Nephron progenitor cell (in vitro differentiated cells): ENCODE measurements around the gene CDH16.
"Not testable (repeated sequence)": the region's sequence is repeated elsewhere in the genome, so short reads cannot be mapped to it uniquely, and the experiment has no call there.

Experiments used
- DNase-seq: peaks from one replicate; pipeline ENCODE4 v3.0.0; 2021
- H3K27ac Mint-ChIP-seq: 2 replicates; pipeline ENCODE4 v1.8.0; 2021; ENCODE audit warnings: mild to moderate bottlenecking, moderate library complexity, mixed read lengths
- H3K27me3 Mint-ChIP-seq: 2 replicates; pipeline ENCODE4 v1.8.0; 2021; ENCODE audit warnings: mild to moderate bottlenecking, low read depth, mixed read lengths; ENCODE audit not compliant: poor library complexity
- H3K36me3 Mint-ChIP-seq: 2 replicates; pipeline ENCODE4 v1.8.0; 2021; ENCODE audit warnings: low read depth, mixed read lengths
- H3K4me1 Mint-ChIP-seq: 2 replicates; pipeline ENCODE4 v1.8.0; 2021; ENCODE audit warnings: mixed read lengths
- H3K4me3 Mint-ChIP-seq: 2 replicates; pipeline ENCODE4 v1.8.0; 2021; ENCODE audit warnings: mild to moderate bottlenecking, moderate library complexity, mixed read lengths
- H3K9me3 Mint-ChIP-seq: 2 replicates; pipeline ENCODE4 v1.8.0; 2021; ENCODE audit warnings: mild to moderate bottlenecking, moderate library complexity, mixed read lengths
- TF ChIP-seq, protein P1 (sequence below): fragments of 200-600 bp; sonication (generic); IDR thresholded peaks from 2 replicates; pipeline ENCODE4 v1.5.0; 2021; ENCODE audit warnings: antibody characterized with exemption

The CDH16 gene

DNA sequence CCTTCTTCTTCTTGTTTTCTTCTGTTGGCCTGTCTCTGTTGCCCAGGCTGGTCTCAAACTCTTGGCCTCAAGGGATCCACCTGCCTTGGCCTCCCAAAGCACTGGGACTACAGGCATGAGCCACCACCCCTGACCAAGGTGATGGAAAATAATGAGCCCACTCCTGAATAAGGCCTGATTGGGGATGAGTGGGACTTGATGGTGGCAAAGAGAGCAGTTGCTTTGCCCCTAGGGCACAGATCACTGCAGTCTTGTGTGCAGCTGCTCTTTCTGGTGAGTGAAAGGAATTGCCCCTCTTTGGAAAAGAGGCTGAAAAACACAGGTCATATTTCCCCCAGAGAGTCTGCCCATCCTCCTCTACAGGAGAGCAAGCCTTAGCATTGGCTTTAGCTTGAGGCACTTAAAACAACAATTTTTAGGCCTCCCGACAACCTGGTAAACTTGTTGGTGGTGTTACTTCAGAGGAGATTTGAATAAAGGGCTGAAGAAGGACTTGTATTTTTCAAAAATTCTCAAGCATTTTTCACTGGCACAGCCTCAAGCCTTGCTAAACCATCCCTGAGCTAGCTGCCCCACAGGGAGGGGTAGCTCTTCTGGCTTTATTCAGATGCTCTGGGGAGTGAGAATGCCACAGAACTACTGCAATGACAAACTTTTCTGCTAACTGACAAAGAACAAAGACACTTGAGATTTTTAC is 44.5 kb downstream of the CDH16 start:
- Mint-ChIP-seq H3K4me1 (peaks cover 44% of the 10 kb centered on the region), H3K27ac (peak overlapping the region; percentile 42), H3K9me3 (no peaks in the 10 kb centered on the region), H3K4me3 (no peak overlapping the region), H3K36me3 (no peaks in the 10 kb centered on the region), H3K27me3 (peaks cover 20% of the 10 kb centered on the region)
- TF ChIP-seq, protein P1, sequence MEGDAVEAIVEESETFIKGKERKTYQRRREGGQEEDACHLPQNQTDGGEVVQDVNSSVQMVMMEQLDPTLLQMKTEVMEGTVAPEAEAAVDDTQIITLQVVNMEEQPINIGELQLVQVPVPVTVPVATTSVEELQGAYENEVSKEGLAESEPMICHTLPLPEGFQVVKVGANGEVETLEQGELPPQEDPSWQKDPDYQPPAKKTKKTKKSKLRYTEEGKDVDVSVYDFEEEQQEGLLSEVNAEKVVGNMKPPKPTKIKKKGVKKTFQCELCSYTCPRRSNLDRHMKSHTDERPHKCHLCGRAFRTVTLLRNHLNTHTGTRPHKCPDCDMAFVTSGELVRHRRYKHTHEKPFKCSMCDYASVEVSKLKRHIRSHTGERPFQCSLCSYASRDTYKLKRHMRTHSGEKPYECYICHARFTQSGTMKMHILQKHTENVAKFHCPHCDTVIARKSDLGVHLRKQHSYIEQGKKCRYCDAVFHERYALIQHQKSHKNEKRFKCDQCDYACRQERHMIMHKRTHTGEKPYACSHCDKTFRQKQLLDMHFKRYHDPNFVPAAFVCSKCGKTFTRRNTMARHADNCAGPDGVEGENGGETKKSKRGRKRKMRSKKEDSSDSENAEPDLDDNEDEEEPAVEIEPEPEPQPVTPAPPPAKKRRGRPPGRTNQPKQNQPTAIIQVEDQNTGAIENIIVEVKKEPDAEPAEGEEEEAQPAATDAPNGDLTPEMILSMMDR, result no peak
- no peak for DNase-seq

DNA sequence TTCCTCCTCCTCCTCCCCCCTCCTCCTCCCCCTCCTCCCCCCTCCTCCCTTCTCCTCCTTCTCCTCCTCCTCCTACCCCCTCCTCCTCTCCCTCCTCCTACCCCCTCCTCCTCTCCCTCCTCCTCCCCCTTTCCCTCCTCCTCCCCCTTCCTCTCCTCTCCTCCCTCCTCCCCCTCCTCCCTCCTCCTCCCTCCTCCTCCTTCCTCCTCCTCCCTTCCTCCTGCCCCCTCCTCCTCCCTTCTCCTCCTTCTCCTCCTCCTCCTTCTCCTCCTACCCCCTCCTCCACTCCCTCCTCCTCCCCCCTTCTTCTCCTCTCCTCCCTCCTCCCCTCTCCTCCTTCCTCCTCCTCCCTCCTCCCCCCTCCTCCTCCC is 45.0 kb downstream of the CDH16 start:
- Mint-ChIP-seq H3K27me3 (peaks cover 20% of the 10 kb centered on the region), H3K4me3 (no peak overlapping the region), H3K27ac (no peak overlapping the region), H3K9me3 (no peaks in the 10 kb centered on the region), H3K36me3 (no peaks in the 10 kb centered on the region), H3K4me1 (peaks cover 43% of the 10 kb centered on the region)
- DNase-seq, result no peak
- TF ChIP-seq, protein P1, result no peak

DNA sequence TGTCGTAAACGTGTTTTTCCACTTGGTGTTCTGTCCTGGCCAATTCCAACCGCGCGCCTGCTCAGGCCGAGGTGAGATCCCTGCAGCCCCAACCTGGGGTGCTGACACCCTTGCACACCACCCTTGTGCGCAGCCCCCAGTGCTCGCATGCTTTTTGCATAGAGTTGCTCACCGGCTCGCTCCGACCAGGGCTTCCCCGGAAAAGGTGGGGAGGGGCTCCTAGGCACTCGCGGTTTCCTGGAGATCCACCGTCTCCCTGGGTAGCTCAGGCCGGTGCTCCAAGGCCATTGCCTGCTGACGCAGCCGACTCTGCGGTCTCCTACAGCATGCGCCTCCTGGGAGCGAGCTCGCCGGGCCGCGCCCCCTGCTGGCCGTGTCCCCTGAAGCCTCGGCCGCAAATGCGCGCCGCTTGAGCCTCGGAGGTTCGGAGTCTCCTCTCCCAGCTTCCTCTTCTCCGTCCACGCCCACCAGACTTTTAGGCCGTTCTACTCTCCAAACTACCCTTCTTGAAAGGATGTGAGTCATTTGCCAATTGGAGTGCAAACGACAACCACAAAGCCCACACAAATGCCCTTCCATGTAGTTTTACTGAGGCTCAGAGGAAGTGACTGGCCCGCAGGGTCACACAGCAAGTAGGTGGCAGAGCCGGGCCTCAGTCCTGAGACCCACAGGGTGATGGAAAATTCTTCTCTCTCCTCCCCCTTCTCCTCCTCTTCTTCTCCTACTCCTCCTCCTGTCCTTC is 45.6 kb downstream of the CDH16 start:
- no peaks in the 10 kb centered on the region for H3K36me3 Mint-ChIP-seq
- TF ChIP-seq, protein P1, result peak; percentile 93
- no peaks in the 10 kb centered on the region for H3K9me3 Mint-ChIP-seq
- peak; percentile 94 for DNase-seq
- H3K27ac Mint-ChIP-seq, result no peak overlapping the region
- H3K4me1 Mint-ChIP-seq, result peaks cover 37% of the 10 kb centered on the region
- peaks cover 23% of the 10 kb centered on the region for H3K27me3 Mint-ChIP-seq
- H3K4me3 Mint-ChIP-seq, result peak overlapping the region; percentile 79

DNA sequence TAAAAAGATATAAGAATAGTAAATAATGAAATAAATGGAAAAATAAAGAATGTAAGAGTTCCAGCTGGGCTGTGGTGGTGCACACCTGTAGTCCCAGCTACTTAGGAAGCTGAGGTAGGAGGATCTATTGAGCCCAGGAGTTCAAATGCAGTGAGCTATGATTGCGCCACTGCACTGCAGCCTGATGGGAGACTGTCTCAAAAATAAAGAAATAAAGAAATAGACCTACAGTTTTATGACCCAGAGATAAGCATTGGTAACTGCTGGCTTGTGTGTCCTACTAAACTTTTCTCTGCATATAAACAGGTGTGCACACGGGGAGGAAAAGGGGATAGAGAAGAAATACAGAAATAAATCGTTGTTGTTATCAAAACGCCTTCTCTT is 46.1 kb downstream of the CDH16 start:
- TF ChIP-seq, protein P1, result no peak
- H3K4me3 Mint-ChIP-seq, result peak overlapping the region; percentile 79
- H3K27ac Mint-ChIP-seq, result no peak overlapping the region
- H3K36me3 Mint-ChIP-seq, result no peaks in the 10 kb centered on the region
- peaks cover 39% of the 10 kb centered on the region for H3K4me1 Mint-ChIP-seq
- no peak for DNase-seq
- peaks cover 27% of the 10 kb centered on the region for H3K27me3 Mint-ChIP-seq
- H3K9me3 Mint-ChIP-seq, result no peaks in the 10 kb centered on the region

DNA sequence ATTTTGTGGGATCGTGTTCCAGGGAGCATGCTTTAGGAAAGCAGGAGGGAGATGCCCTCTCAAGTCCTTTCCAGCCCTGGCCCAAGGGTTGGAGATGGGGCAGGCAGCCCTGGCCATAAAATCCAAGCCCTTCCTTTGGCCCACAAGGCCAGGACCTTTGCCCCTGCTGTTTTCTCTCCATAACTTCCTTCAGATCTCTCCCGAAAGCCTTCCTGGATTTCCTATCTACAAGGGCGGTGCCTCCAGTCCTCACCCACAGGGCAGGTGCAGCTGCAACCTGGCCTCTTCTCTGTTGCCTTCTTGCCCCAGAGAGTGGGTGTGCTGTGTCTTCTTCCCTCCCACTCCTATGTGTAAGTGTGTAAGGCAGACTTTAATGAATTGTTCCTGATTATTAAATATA is 46.8 kb downstream of the CDH16 start:
- Mint-ChIP-seq H3K4me1 (peaks cover 40% of the 10 kb centered on the region), H3K4me3 (no peak overlapping the region), H3K27ac (no peak overlapping the region), H3K36me3 (no peaks in the 10 kb centered on the region), H3K27me3 (peaks cover 27% of the 10 kb centered on the region), H3K9me3 (no peaks in the 10 kb centered on the region)
- no peak for DNase-seq
- TF ChIP-seq, protein P1, result no peak

DNA sequence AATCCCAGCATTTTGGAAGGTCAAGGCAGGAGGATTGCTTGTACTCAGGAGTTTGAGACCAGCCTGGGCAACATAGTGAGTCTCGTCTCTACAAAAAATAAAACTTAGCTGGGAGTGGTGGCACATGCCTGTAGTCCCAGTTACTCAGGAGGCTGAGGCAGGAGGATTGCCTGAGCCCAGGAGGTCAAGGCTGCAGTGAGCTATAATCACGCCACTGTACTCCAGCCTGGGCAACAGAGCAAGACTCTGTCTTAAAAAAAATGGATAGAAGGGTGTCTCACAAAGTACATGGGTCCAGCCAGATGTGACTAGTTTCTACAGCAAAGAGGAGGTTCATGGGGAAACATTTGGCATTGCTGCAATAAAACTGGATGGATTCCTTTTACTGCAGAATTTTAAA is 47.3 kb downstream of the CDH16 start:
- not testable (repeated sequence) for H3K27ac Mint-ChIP-seq, H3K36me3 Mint-ChIP-seq, H3K4me3 Mint-ChIP-seq, H3K9me3 Mint-ChIP-seq, DNase-seq
- Mint-ChIP-seq H3K27me3 (peaks cover 27% of the 10 kb centered on the region), H3K4me1 (peaks cover 40% of the 10 kb centered on the region)
